HepG2 (cell line): ENCODE results near the gene NFKBIL1. TPM values are rescaled to one million over a fixed set of nuclear protein-coding genes. Genes with fewer than 3 reads are reported as not detected.

Experiments
- ATAC-seq: fragments of 200-7000 bp; cut with Tn5 transposase; 3 replicates; pipeline ENCODE4 v1.9.1; 2020; ENCODE audit warnings: mild to moderate bottlenecking, moderate library complexity
- BruUV-seq: library from RNA; stranded (reverse); fragments of 400-500 nt; replicated peaks from 2 replicates; lab custom pipeline; 2021; lab: Mats Ljungman, UMichigan
- CTCF ChIA-PET: fragments of 300-600 bp; formaldehyde crosslinking; extraction: SDS; loops from one replicate; lab custom pipeline; 2021; ENCODE audit warnings: low total read pairs, inconsistent platforms, low intra/inter-chr PET ratio; lab: Yijun Ruan, JAX
- POLR2A ChIA-PET: fragments of 350-600 bp; sonication (Branson Sonifier 250); formaldehyde crosslinking; loops from one replicate; lab custom pipeline; 2020; ENCODE audit warnings: antibody characterized with exemption, inconsistent platforms; lab: Yijun Ruan, JAX
- DNase-seq: peaks from one replicate; pipeline ENCODE4 v3.0.0-alpha.2; 2015; ENCODE audit warnings: low spot score
- FAIRE-seq: peaks from 3 replicates; lab custom pipeline; 2011; peaks lifted over from hg19 to GRCh38; lab: Jason Lieb, UNC
- H2AFZ ChIP-seq: one replicate; pipeline ENCODE4 v1.6.1; 2011; ENCODE audit warnings: low read length, inconsistent platforms
- H3K27ac ChIP-seq: fragments of 300-600 bp; 3 replicates; pipeline ENCODE4 v1.8.0; 2011; ENCODE audit warnings: mixed run types, mild to moderate bottlenecking, mixed read lengths, low read length, inconsistent platforms; ENCODE audit not compliant: insufficient read depth; ENCODE audit errors: extremely low read length
- H3K27me3 ChIP-seq, 2 experiments: fragments of 200-600 bp in 1 of 2; 2 replicates in 1 of 2; 3 replicates in 1 of 2; pipeline versions ENCODE4 v1.6.0 to v1.8.0; 2011; ENCODE audit warnings: low read length in 2 of 2, mild to moderate bottlenecking in 2 of 2, moderate library complexity in 2 of 2, inconsistent platforms in 1 of 2; ENCODE audit not compliant: insufficient read depth in 2 of 2, control insufficient read depth in 1 of 2
- H3K36me3 ChIP-seq, 2 experiments: fragments of 200-600 bp in 1 of 2; replicated peaks in 1 of 2; 2 replicates in 1 of 2; 3 replicates in 1 of 2; pipeline versions ENCODE4 v1.5.1 to v1.8.0; 2011; ENCODE audit warnings: low read length in 2 of 2, inconsistent platforms in 1 of 2; ENCODE audit not compliant: insufficient read depth in 2 of 2, control insufficient read depth in 1 of 2
- H3K4me1 ChIP-seq: 2 replicates; pipeline ENCODE4 v1.5.1; 2012; ENCODE audit warnings: low read length, inconsistent platforms; ENCODE audit not compliant: insufficient read depth
- H3K4me2 ChIP-seq: 2 replicates; pipeline ENCODE4 v1.6.0; 2011; ENCODE audit warnings: low read depth, low read length, inconsistent platforms
- H3K4me3 ChIP-seq, 3 experiments: fragments of 200-600 bp in 1 of 3; sonication (generic), shearing (Covaris generic) in 1 of 3; replicated peaks in 1 of 3; 2 replicates each; pipeline ENCODE4 v1.5.1; 2011 to 2016; ENCODE audit warnings: low read length in 3 of 3, inconsistent platforms in 2 of 3, low read depth in 2 of 3, mild to moderate bottlenecking in 2 of 3, control low read depth in 1 of 3, mixed read lengths in 1 of 3; ENCODE audit not compliant: insufficient read depth in 1 of 3
- H3K79me2 ChIP-seq: one replicate; pipeline ENCODE4 v1.6.1; 2011; ENCODE audit warnings: low read length, inconsistent platforms; ENCODE audit not compliant: insufficient read depth
- H3K9ac ChIP-seq: 2 replicates; pipeline ENCODE4 v1.6.0; 2011; ENCODE audit warnings: mild to moderate bottlenecking, low read depth, low read length, inconsistent platforms; ENCODE audit not compliant: insufficient read depth
- H3K9me3 ChIP-seq: 2 replicates; pipeline ENCODE4 v1.5.1; 2012; ENCODE audit warnings: mild to moderate bottlenecking, low read length
- H4K20me1 ChIP-seq: 2 replicates; pipeline ENCODE4 v1.6.0; 2011; ENCODE audit warnings: inconsistent platforms, mild to moderate bottlenecking, low read length, moderate library complexity; ENCODE audit not compliant: insufficient read depth
- ISL2 ChIP-seq: sonication (generic); formaldehyde crosslinking; IDR thresholded peaks from 2 replicates; pipeline ENCODE4 v1.5.0; 2020; ENCODE audit warnings: missing genetic modification reagents
- PRDM15 ChIP-seq: sonication (generic); formaldehyde crosslinking; IDR thresholded peaks from 2 replicates; pipeline ENCODE4 v1.4.0; 2020; ENCODE audit warnings: missing genetic modification reagents
- ZNF513 ChIP-seq: sonication (generic); formaldehyde crosslinking; conservative IDR thresholded peaks from 2 replicates; pipeline ENCODE4 v1.5.0; 2020; ENCODE audit warnings: missing genetic modification reagents
- ZNF552 ChIP-seq: sonication (generic); formaldehyde crosslinking; IDR thresholded peaks from 2 replicates; pipeline ENCODE4 v1.9.0; 2022; ENCODE audit warnings: missing genetic modification reagents, mild to moderate bottlenecking, borderline replicate concordance
- ZNF629 ChIP-seq: sonication (generic); formaldehyde crosslinking; conservative IDR thresholded peaks from 2 replicates; pipeline ENCODE4 v1.5.0; 2020; ENCODE audit warnings: missing genetic modification reagents
- ZNF687 ChIP-seq: sonication (generic); formaldehyde crosslinking; IDR thresholded peaks from 2 replicates; pipeline ENCODE4 v1.5.1; 2020; ENCODE audit warnings: mild to moderate bottlenecking, missing genetic modification reagents, moderate library complexity
- ZNF761 ChIP-seq: sonication (generic); formaldehyde crosslinking; conservative IDR thresholded peaks from 2 replicates; pipeline ENCODE4 v1.4.0; 2020; ENCODE audit warnings: mild to moderate bottlenecking, missing genetic modification reagents
- WGBS: methylation state at CpG from one replicate; pipeline ENCODE4 v1.1.6; 2017; ENCODE audit warnings: low lambda C conversion rate; 5-methylcytosine and 5-hydroxymethylcytosine counted together
- in situ Hi-C: cut with HindIII; loops from 2 replicates; pipeline ENCODE4 v1.10.0; 2017; ENCODE audit warnings: low pct_unique_long_range_greater_than_20kb; ENCODE audit not compliant: extremely low pct_ligation_motif_present
- intact Hi-C: fragments of 100-400 bp; cut with micrococcal nuclease; formaldehyde crosslinking; loops from one replicate; pipeline ENCODE4 v1.10.0; 2022; ENCODE audit not compliant: unreplicated experiment
- polyA plus RNA-seq, 8 experiments: library from polyadenylated mRNA; depleted of rRNA in 3 of 8; stranded (reverse) in 7 of 8; unstranded in 1 of 8; fragments of >200 nt; fragmentation: Illumina TruSeq in 4 of 8; extraction: Trizol in 4 of 8; gene quantifications; 2 replicates each; pipeline versions ENCODE4 v1.2.1 to v1.2.3, GENCODE V29; 2011 to 2016; ENCODE audit warnings: low read depth in 4 of 8, missing spikeins in 1 of 8, mixed read lengths in 1 of 8; ENCODE audit not compliant: insufficient read depth in 1 of 8
- total RNA-seq, 5 experiments: library from RNA; depleted of rRNA; stranded (reverse); fragments of >200 nt; fragmentation: Illumina TruSeq; extraction: Trizol; gene quantifications; 2 replicates each; pipeline ENCODE4 v1.2.3, GENCODE V29; 2016; ENCODE audit warnings: low read depth in 1 of 5

Gene NFKBIL1
- total and polyA plus RNA-seq, 2 of the 13 experiments (the other 11 are each of a cell fraction or from before 2014, with no cell fraction given), result 9.7 to 19.5 TPM

- TF ChIP-seq ZNF629, result no peak
Observed at GRCh38 chr6:31528821-31529328, 18.5 kb upstream of the NFKBIL1 start, which contains the start of gene MCCD1 (continued).

GRCh38 chr6:31529329-31530150 is 17.9 kb upstream of the NFKBIL1 start:
- FAIRE-seq (peak; percentile 75), DNase-seq (peak; percentile 79), ATAC-seq (peak; percentile 71)
- Histone ChIP-seq H3K79me2 (no peaks in the 10 kb centered on the region), H3K4me3 (peak overlapping the region in 1 of 3 experiments; percentile 14; a peak in 1 of 6 replicates), H3K4me1 (peaks cover 82% of the 10 kb centered on the region), H2AFZ (no peak overlapping the region), H4K20me1 (peaks cover 31% of the 10 kb centered on the region), H3K27ac (peak overlapping the region; percentile 68), H3K36me3 (peaks cover 24 to 47% of the 10 kb centered on the region in 2 experiments), H3K9ac (peak overlapping the region; percentile 21; the same call in 1 of the 2 replicates), H3K9me3 (no peaks in the 10 kb centered on the region), H3K4me2 (peak overlapping the region; percentile 56), H3K27me3 (no peaks in the 10 kb centered on the region)
- in situ Hi-C loops (loop anchor here (5.0 kb wide), 1 partner anchor 37 kb away; no protein-coding TSS in a partner anchor), intact Hi-C loops (loop anchor here (2.0 kb wide), 1 partner anchor 33 kb away; no protein-coding TSS in a partner anchor)
- POLR2A ChIA-PET, result interaction anchor here (0.7 to 8.3 kb wide), 7 partner anchors 11 to 130 kb away, joined by 3 to 123 read pairs (median 3); partner anchors contain the start of genes DDX39B, LTB and MICB
- 38% methylated on average over 12 of the region's 12 CpGs for WGBS
- no TSS peak for BruUV-seq
- CTCF ChIA-PET, result no interaction called here
- TF ChIP-seq ZNF513 (CRISPR knock-in tag) (no peak), ZNF552 (CRISPR knock-in tag) (no peak; the same call in none of the 2 replicates), ISL2 (CRISPR knock-in tag) (no peak; the same call in 1 of the 2 replicates), PRDM15 (CRISPR knock-in tag) (no peak), ZNF761 (CRISPR knock-in tag) (peak; percentile 17; the same call in 1 of the 2 replicates), ZNF687 (CRISPR knock-in tag) (peak; percentile 63)
